Measurements from ENCODE around the gene KCNK6.
"Not testable (repeated sequence)": the region's sequence is repeated elsewhere in the genome, so short reads cannot be mapped to it uniquely, and the experiment has no call there.

Gene KCNK6

DNA sequence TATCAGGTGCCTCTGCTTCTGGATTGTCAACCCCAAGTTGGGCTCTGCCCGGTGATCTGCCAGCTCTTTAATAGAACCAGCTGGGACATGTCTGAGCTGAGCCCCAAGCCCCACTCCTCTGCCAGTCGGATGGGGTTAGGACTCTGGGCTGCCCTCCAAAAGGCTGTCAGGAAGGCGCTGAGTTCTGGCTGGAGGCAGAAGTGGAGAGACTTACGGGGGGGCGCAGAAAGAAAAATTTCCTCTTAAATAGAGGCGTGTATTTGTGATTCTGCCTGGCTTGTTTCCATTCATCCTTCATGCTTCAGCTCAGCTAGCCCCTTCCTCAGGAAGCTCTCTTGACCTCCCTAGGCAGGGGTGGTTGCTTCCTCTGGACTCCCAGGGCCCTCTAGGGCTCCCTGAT is 985 bp upstream of the KCNK6 start:
- peak overlapping the region; percentile 77 for H3K27ac ChIP-seq
- no peak for DNase-seq (ENCODE audit: low read depth, low spot score)

- H3K27ac ChIP-seq, result peak overlapping the region; percentile 77
- DNase-seq (ENCODE audit: low read depth, low spot score), result no peak
These were observed 1.3 kb downstream of the KCNK6 start for GRCh38 chr19:38320969-38321339.

DNA sequence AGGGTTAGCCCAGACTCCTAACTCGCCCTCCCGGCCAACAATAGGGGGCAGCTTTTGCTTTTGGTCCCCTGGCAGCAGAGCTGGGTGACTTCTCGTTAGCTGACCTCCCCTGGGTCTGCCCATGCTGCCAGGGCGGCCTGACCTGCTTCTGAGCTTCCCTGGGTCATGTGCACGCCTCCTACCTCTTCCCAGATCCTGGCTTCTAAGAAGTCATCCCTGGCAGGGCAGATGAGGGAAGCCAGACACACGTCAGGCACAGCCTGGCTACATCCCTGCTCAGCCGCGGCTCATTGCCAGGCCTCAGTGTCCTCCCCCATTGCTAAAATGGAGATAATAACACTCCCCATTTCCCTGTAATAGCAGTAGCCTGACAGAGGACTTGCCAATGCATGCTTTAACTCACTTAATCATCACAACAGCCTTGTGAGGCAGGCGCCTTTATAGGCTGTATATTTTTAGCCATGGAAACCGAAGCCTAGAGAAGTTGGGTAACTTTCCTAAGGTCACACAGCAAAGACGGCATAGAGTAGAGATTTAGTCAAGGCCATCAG is 2.1 kb downstream of the KCNK6 start:
- peak; percentile 82 for DNase-seq (ENCODE audit: low read depth, low spot score)
- peak overlapping the region; percentile 77 for H3K27ac ChIP-seq

- no peak for DNase-seq (ENCODE audit: low read depth, low spot score)
- H3K27ac ChIP-seq, result peak overlapping the region; percentile 66
These were observed 3.6 kb downstream of the KCNK6 start for GRCh38 chr19:38323291-38323690.

DNA sequence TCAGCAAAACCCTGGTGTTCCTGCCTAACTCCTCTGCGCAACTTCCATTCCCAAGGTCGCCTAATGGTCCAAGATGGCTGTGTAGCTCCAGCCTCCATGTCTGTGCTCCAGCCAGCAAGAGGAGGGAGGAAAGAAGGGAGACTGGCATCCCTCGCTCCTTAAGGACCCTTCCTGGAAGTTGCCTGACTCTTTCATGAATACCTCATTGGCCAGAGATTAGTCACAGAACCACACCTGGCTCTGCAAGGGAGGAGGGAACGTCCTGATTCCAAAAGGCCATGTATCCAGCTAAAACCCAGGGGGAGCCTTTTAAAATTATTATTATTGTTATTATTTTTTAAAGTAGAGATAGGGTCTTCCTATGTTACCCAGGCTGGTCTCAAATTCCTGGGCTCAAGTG is 4.8 kb downstream of the KCNK6 start:
- DNase-seq (ENCODE audit: low read depth, low spot score), result no peak
- H3K27ac ChIP-seq, result peak overlapping the region; percentile 66

GRCh38 chr19:38326591-38326990 is 6.9 kb downstream of the KCNK6 start:
- no peak overlapping the region for H3K27ac ChIP-seq
- no peak for DNase-seq (ENCODE audit: low read depth, low spot score)

- DNase-seq (ENCODE audit: low read depth, low spot score), result no peak
- H3K27ac ChIP-seq, result no peak overlapping the region
These were observed 10.0 kb downstream of the KCNK6 start for GRCh38 chr19:38329651-38330050.

GRCh38 chr19:38331728-38332127 is 12.1 kb downstream of the KCNK6 start:
- no peak for DNase-seq (ENCODE audit: low read depth, low spot score)
- H3K27ac ChIP-seq, result no peak overlapping the region

GRCh38 chr19:38333245-38333644 is 13.6 kb downstream of the KCNK6 start:
- no peak overlapping the region for H3K27ac ChIP-seq

DNA sequence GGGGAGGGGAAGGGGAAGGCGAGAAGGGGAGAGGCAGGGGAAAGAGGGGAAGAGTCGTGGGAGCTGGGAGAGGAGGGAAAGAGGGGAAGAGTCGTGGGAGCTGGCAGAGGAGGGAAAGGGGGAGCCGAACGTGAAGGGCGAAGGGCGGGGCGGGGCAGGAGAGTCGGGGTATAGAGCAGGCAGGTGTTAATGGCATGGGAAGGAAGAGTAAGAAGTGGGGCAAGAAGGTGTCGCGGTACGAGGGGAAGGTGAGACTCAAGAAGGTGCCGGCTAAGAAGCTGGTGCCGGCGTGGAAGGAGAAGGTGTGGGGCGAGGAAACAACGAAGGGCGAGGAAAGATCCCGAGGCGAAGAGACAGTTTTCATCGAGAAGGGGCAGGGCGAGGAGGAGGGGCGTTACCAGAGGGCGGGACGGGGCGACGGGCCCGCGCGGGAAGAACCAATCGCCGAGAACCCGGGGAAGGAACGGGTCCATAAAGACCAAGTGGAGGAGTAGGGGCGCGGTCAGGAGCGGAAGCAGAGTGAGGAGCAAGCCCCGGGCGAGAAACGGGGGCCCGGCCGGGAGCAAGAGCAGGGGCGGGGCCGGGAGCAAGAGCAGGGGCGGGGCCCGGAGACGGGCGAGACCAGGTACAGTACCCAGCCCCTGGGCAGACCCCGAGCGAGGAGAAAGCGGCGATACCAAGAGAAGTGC is 16.4 kb downstream of the KCNK6 start:
- H3K27ac ChIP-seq, result peak overlapping the region; percentile 89
- peak; percentile 88 for DNase-seq (ENCODE audit: low read depth, low spot score)

More at GRCh38 chr19:38333245-38333644, 13.6 kb downstream of the KCNK6 start:
- no peak for DNase-seq (ENCODE audit: low read depth, low spot score)

DNA sequence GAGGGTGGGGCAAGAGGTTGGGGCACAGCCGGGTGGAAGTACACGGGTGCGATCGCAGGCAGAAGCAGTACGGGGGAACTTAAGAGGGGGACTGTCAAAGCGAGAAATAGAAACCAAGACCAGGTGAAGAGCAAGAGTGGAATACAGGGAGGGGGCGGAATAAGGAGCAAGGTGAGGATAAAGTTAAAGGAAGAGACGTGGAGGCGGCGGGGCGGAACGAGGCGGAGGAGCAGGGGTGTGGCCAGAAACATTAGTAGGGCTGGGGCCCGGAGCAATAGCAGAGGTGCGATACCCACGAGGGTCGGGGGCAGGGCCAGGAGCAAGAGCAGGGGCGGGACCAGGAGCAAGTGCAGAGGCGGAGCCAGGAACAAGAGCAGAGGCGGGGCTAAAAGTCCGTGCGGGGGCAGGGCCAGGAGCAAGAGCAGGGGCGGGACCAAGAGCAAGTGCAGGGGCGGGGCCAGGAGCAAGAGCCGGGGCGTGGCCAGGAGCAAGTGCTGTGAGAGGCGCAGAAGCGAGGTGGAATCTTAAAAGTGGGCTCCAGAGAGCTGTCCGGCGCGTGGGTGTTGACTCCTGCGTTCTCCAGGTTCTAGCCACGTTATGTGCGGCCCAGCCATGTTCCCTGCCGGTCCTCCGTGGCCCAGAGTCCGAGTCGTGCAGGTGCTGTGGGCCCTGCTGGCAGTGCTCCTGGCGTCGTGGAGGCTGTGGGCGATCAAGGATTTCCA is 17.2 kb downstream of the KCNK6 start:
- peak overlapping the region; percentile 89 for H3K27ac ChIP-seq
- peak; percentile 89 for DNase-seq (ENCODE audit: low read depth, low spot score)

DNA sequence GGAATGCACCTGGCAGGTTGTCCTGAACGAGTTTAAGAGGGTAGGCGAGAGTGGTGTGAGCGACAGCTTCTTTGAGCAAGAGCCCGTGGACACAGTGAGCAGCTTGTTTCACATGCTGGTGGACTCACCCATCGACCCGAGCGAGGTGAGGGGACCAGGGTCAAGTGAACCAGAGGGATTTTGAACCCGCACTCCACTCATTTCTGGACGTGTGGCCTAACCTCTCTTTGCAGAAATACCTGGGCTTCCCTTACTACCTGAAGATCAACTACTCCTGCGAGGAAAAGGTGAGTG is 17.7 kb downstream of the KCNK6 start:
- no peak overlapping the region for H3K27ac ChIP-seq
- DNase-seq (ENCODE audit: low read depth, low spot score), result no peak

- not testable (repeated sequence) for DNase-seq (ENCODE audit: low read depth, low spot score); H3K27ac ChIP-seq
These were observed 19.4 kb downstream of the KCNK6 start for GRCh38 chr19:38339011-38339410.

DNA sequence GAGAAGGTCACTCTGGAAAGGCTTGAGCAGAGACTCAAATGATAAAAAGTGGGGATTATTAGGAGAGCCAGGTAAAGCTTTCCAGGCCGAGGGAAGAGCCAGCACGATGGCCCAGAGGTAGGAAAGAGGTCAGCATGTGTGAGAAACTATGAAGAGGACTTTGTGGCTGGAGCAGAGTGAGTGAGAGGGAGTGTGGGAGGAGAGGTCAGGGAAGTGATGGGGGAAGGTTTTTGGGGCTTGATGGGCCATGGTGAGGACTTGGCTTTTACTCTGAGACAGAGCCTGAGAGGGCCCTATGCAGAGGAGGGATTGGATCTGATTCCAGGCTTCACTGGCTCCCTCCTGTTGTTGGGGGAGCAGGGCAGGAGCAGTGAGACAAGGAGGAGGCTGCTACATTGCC is 21.3 kb downstream of the KCNK6 start:
- H3K27ac ChIP-seq, result no peak overlapping the region
- DNase-seq (ENCODE audit: low read depth, low spot score), result no peak

DNA sequence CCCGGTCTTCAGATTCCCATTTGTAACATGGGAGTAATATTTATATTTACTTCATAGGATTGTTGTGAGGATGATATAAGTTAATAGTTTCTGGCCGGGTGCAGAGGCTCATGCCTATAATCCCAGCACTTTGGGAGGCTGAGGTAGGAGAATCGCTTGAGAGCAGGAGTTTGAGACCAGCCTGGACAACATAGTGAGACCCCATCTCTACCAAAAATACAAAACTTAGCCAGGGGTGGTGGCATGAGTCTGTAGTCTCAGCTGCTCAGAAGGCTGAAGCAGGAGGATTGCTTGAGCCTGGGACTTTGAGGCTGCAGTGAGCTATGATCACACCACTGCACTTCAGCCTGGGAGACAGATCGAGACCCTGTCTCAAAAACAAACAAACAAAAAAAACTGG is 27.2 kb downstream of the KCNK6 start:
- DNase-seq (ENCODE audit: low read depth, low spot score), result no peak
- H3K27ac ChIP-seq, result no peak overlapping the region

GRCh38 chr19:38350883-38351282 is 31.2 kb downstream of the KCNK6 start:
- no peak for DNase-seq (ENCODE audit: low read depth, low spot score)
- no peak overlapping the region for H3K27ac ChIP-seq

DNA sequence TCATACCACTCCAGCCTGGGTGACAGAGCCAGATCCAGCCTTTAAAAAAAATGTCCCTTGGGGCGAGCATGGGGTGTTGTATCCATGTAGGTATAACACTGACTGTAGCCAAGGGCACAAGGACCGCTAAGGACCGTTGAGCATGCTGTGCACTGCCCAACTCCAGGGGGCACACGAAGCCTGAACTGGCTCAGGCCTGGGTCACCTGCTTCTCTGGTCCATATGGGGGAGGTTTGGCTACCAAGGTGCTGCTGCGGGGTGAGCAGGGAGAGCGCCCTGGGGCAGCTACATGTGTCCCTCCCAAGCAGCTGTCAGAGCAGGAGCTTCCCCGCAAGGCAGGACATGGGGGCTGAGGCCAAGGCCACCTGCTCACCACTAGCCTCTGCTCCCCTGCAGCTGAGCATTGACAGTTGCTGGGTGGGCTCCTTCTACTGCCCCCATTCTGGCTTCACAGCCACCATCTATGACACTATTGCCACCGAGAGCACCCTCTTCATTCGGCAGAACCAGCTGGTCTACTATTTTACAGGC is 32.3 kb downstream of the KCNK6 start:
- no peak for DNase-seq (ENCODE audit: low read depth, low spot score)
- H3K27ac ChIP-seq, result no peak overlapping the region

DNA sequence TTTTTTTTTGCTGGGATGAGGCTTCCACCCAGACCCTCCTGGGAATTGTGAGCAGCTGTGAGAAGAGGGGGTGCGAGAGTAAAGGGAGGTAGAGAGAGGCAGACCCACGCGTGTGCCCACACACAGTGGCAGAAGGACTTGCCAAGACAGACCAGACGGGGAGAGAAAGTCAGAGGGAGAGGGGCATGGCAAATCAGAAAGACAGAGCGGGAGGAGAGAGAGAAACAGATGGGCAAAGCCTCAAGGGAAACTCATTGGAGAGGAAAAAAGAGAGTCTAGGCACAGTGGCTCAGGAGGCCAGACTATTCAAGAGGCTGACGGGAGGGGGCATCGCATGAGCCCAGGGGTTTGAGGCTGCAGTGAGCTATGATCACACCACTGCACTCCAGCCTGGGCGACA is 33.0 kb downstream of the KCNK6 start:
- DNase-seq (ENCODE audit: low read depth, low spot score), result no peak
- H3K27ac ChIP-seq, result no peak overlapping the region

DNA sequence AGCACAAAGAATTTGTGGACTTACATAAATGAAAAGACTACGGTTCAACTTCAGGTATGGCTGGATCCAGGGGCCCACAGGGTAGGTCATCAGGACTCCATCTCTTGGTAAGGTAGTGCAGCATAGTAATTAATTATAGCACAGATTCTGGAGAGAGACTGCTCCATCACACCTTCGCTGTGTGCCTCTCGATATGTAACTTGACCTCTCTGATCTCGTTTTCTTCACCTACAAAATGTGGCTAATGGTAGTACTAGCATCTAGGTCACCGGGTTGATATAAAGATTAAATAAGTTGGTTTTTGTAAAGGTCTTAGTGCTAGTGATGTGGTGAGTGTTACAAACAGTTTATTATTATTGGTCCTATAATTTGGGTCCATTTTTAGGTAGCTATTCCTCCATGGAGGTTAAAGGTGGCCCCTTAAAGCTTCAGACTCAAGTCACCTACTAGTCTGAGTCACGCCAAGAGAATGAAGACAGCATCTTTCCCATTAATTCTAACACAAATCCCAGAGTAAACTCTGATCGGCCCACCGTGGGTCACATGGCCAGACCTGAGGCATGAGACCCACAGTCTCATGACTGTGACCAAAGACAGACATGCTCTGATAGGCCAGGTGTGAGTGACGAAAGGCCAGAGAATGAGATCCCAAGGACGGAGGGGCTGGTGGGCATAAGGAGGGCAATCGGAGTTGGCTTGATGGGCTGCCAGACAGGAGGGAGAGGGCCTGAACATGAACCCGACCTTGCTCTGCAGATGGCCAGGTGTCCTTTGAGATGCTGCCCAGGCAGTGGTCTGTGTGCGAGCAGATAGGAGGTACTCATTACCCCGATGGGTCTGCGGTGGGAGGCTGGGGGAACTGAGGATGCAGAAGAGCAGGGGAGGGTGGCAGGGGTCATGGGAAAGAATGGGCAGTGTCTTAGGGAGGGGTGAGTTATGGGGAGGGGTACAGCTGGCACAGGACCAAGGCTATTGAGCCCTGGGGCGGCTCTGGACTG is 36.4 kb downstream of the KCNK6 start:
- DNase-seq (ENCODE audit: low read depth, low spot score), result no peak
- H3K27ac ChIP-seq, result no peak overlapping the region

DNA sequence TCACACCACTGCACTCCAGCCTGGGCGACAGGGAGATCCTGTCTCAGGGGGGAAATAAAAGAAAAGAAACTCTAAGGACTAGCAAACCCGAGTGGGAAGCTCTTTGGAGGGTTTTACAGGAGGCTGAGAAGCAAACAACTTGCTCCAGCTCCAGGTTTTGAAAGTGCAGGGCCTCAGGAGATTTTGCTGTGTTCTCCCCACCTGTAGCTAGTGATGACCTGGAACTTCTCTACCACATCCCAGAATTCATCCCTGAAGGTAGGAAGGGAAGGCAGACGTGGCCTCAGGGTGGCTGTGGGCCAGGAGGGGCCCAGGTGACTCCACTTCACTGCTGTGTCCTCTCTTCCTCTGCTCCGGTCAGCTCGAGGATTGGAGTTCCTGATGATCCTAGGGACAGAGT is 38.4 kb downstream of the KCNK6 start:
- H3K27ac ChIP-seq, result no peak overlapping the region
- no peak for DNase-seq (ENCODE audit: low read depth, low spot score)
